ENCODE results near the gene GPC3.

- TF ChIP-seq CTCF (IDR thresholded peaks at IDR 0.05) (no peak), POLR2A (IDR thresholded peaks at IDR 0.05) (no peak), EP300 (IDR thresholded peaks at IDR 0.05) (no peak), POLR2AphosphoS5 (IDR thresholded peaks at IDR 0.05) (no peak)
These were observed 468.7 kb downstream of the GPC3 start for GRCh38 chrX:133516686-133517085.

All from suprapubic skin (tissue), 4 donors.